Heart left ventricle (tissue), 16 donors: ENCODE results near the gene CXCL14. TPM values are rescaled to one million over a fixed set of nuclear protein-coding genes. Genes with fewer than 3 reads are reported as not detected.

Source experiments
- ATAC-seq, 4 donors: fragments of 200-7000 bp; cut with Tn5 transposase; one replicate each; pipeline ENCODE4 v1.9.1; 2020 to 2022; ENCODE audit warnings: moderate library complexity in 4 of 4, mild to moderate bottlenecking in 3 of 4, moderate number of reproducible peaks in 1 of 4
- DNase-seq, 5 donors: peaks; one replicate each; pipeline ENCODE4 v3.0.0-alpha.2; 2020
- H3K27ac ChIP-seq, 12 donors: fragments of 200-600 bp; sonication (generic) in 4 of 12; one replicate each; pipeline versions ENCODE4 v1.5.0 to v1.8.0; 2016 to 2022; ENCODE audit warnings: mild to moderate bottlenecking in 2 of 12
- H3K27me3 ChIP-seq, 9 donors: fragments of 200-600 bp; sonication (generic) in 2 of 9; one replicate each; pipeline versions ENCODE4 v1.5.1 to v1.8.0; 2016 to 2022; ENCODE audit warnings: mild to moderate bottlenecking in 3 of 9
- H3K36me3 ChIP-seq, 9 donors: fragments of 200-600 bp; sonication (generic) in 2 of 9; one replicate each; pipeline versions ENCODE4 v1.5.0 to v1.8.0; 2018 to 2022; ENCODE audit warnings: mild to moderate bottlenecking in 2 of 9
- H3K4me1 ChIP-seq, 12 donors: fragments of 200-600 bp; sonication (generic) in 4 of 12; one replicate each; pipeline versions ENCODE4 v1.5.0 to v1.8.0; 2016 to 2022; ENCODE audit warnings: mild to moderate bottlenecking in 3 of 12
- H3K4me3 ChIP-seq, 12 donors: fragments of 200-600 bp; sonication (generic) in 4 of 12; one replicate each; pipeline versions ENCODE4 v1.5.0 to v1.8.0; 2017 to 2022; ENCODE audit warnings: mild to moderate bottlenecking in 9 of 12, moderate library complexity in 4 of 12
- H3K9me3 ChIP-seq, 12 donors: fragments of 200-600 bp; sonication (generic) in 4 of 12; one replicate each; pipeline versions ENCODE4 v1.5.0 to v1.8.0; 2016 to 2022; ENCODE audit warnings: mild to moderate bottlenecking in 1 of 12
- POLR2A ChIP-seq, 2 donors: fragments of 450-650 bp; IDR thresholded peaks; one replicate each; pipeline ENCODE4 v1.6.1; 2017; ENCODE audit warnings: antibody characterized with exemption in 2 of 2, mild to moderate bottlenecking in 2 of 2, moderate library complexity in 2 of 2
- WGBS, 4 donors: extraction: QIAGEN DNeasy Blood & Tissue Kit in 2 of 4; methylation state at CpG; one replicate each; pipeline versions ENCODE4 v1.1.5 to v1.1.7; 2013 to 2018; 5-methylcytosine and 5-hydroxymethylcytosine counted together
- intact Hi-C, 10 donors: fragments of 100-400 bp; cut with DNase I; formaldehyde crosslinking; loops; one replicate each; pipeline versions ENCODE4 v1.11.1 to v1.14.2; 2022
- polyA plus RNA-seq, 2 donors: library from polyadenylated mRNA; stranded (reverse); fragments of 200-250 nt; gene quantifications; one replicate each; pipeline ENCODE4 v1.2.3, GENCODE V29; 2013
- total RNA-seq, 9 donors: library from RNA; depleted of rRNA in 2 of 9; stranded (reverse); fragments of >200 nt in 2 of 9; fragmentation: NEBNext Ultra II Directional in 3 of 9; extraction: Animal tissue kit (Norgen Biotek cat#: 25700) in 3 of 9; gene quantifications; one replicate each; pipeline versions ENCODE4 v1.1.0 to v1.2.4, GENCODE V29; 2016 to 2023
- TF ChIP-seq, protein P1 (sequence below), 12 donors: fragments of 200-600 bp; sonication (generic) in 4 of 12; IDR thresholded peaks; one replicate each; pipeline versions ENCODE4 v1.5.0 to v1.8.0; 2018 to 2022; ENCODE audit warnings: antibody characterized with exemption in 12 of 12, mild to moderate bottlenecking in 5 of 12
- donor health status: ischemic (EF 13 %, LVEDD 7.1; RV severe dilation, severe dysfunction).
- donor health status: healthy with polysubstance abuse.
- donor health status: DM: no; HTN: yes; CAD: no.
- donor health status: DM: no; HTN: no; CAD: no.
- donor health status: ischemic (EF 25% LVEDD 6.9; RV normal size, moderate dysfunction).
- donor health status: ischemic (EF 25% LVEDD 5.7; RV mildly dilated, moderate dysfunction).
- donor health status: healthy.
- donor health status: DM: yes; HTN: yes; CAD: no.
- donor health status: ischemic (EF 35%, LVEDD 5.7; RV mildly dilated, moderate dysfunction).
- donor health status: nonischemic (EF 11% LVEDD 7.7; RV severe dilation, severe dysfunction).
- donor health status: DM: yes; HTN: yes; CAD: no.
- donor health status: PGD.
- donor health status: ischemic (EF 29% LVEDD 5.4; RV normal size, mild dysfunction).
- donor health status: nonischemic (EF 23%, LVEDD 6.1; RV moderate dilation, normal function).

Gene CXCL14
- total and polyA plus RNA-seq, 11 donors = 0.22 to 31.8 (median 0.69) TPM

DNA sequence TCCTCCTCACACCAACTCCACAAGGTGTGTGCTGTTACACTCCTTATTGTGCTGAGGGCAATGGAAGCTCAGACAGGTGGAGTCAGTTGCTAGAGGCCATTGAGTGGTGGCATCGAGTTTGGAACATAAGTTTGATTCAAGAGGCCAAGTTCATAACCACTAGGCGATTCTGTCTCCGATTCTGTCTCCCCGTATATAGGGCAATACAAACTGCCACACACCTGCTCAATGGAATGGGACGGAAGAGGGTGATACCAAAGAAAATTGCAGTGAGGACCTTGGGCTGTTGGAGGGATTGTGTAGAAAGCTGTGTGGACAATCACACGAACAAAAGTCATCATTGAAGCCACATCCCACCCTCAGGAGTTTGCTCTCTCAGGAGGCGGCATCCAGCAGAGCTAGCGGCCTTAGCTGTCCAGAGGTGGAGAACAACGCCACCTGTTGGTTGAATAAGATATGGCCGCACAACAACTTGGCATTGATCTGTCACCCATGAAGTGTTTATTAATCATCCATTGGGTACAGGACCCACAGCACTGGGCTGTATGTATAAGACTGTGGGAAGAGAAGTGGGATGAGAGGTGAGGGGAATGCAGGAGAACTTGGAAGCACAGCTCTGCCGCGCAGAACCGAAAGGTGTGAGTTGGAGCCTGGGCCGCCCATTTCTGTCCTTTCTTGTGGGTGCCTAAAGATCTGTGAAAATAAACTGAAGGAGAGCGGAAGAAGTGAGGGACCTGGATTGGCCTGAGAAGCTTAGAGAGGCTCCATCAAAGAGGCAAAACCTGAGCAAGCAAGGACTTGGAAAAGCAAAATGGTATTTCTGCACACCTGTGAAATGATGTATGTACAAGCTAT, 27.0 kb downstream of the CXCL14 start:
- peaks cover 0 to 84% (median 34%) of the 10 kb centered on the region in 9 donors for H3K27me3 ChIP-seq
- no peak overlapping the region for H3K4me3 ChIP-seq
- H3K36me3 ChIP-seq = no peaks in the 10 kb centered on the region
- peak in 4 of 5 donors; percentile 38 to 68 (median 62) for DNase-seq
- intact Hi-C loops = loop anchor here (1.0 to 5.0 kb wide), 3 partner anchors 85 to 275 kb away; no protein-coding TSS in a partner anchor
- no peaks in the 10 kb centered on the region for H3K4me1 ChIP-seq
- no peak overlapping the region for H3K27ac ChIP-seq
- ATAC-seq = peak in 3 of 4 donors; percentile 78 to 90 (median 80)
- H3K9me3 ChIP-seq = no peaks in the 10 kb centered on the region
- no peak for TF ChIP-seq POLR2A (IDR thresholded peaks at IDR 0.05)
- TF ChIP-seq, protein P1, sequence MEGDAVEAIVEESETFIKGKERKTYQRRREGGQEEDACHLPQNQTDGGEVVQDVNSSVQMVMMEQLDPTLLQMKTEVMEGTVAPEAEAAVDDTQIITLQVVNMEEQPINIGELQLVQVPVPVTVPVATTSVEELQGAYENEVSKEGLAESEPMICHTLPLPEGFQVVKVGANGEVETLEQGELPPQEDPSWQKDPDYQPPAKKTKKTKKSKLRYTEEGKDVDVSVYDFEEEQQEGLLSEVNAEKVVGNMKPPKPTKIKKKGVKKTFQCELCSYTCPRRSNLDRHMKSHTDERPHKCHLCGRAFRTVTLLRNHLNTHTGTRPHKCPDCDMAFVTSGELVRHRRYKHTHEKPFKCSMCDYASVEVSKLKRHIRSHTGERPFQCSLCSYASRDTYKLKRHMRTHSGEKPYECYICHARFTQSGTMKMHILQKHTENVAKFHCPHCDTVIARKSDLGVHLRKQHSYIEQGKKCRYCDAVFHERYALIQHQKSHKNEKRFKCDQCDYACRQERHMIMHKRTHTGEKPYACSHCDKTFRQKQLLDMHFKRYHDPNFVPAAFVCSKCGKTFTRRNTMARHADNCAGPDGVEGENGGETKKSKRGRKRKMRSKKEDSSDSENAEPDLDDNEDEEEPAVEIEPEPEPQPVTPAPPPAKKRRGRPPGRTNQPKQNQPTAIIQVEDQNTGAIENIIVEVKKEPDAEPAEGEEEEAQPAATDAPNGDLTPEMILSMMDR (IDR thresholded peaks at IDR 0.05) = peak; percentile 79 to 91 (median 85)
- 35 to 41% (median 36%) methylated on average over 15 of the region's 15 CpGs for WGBS, 4 donors

DNA sequence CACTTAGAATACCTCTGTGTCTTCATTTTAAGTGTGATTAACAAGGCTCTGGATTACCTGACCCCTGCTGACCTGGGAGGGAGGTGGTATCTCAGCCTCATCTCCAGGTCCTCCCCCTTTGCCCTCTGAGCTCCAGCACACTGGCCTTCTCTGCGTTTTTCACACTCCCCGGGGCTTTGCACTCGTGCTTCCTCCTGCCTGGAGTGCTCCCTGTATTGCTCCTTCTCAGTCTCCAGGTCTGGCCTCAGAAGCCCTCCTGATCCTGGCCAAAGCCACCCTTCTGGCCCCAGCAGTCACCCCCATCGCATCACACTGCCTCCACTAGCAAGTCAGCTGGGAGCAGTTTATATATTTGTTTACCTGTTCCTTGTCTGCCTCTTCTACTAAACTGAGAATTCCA, 29.4 kb downstream of the CXCL14 start:
- no peak overlapping the region for H3K4me3 ChIP-seq
- no peak overlapping the region for H3K27ac ChIP-seq
- no peaks in the 10 kb centered on the region for H3K36me3 ChIP-seq
- ATAC-seq (no peak), DNase-seq (no peak)
- intact Hi-C loops = no loop called here
- TF ChIP-seq, protein P1 (IDR thresholded peaks at IDR 0.05) = no peak
- no peak for TF ChIP-seq POLR2A (IDR thresholded peaks at IDR 0.05)
- H3K9me3 ChIP-seq = no peaks in the 10 kb centered on the region
- 20 to 30% (median 24%) methylated on average over 4 of the region's 4 CpGs for WGBS, 4 donors
- peaks cover 19 to 87% (median 42%) of the 10 kb centered on the region in 9 donors for H3K27me3 ChIP-seq
- peaks cover 0 to 8% (median 4%) of the 10 kb centered on the region in 12 donors for H3K4me1 ChIP-seq

DNA sequence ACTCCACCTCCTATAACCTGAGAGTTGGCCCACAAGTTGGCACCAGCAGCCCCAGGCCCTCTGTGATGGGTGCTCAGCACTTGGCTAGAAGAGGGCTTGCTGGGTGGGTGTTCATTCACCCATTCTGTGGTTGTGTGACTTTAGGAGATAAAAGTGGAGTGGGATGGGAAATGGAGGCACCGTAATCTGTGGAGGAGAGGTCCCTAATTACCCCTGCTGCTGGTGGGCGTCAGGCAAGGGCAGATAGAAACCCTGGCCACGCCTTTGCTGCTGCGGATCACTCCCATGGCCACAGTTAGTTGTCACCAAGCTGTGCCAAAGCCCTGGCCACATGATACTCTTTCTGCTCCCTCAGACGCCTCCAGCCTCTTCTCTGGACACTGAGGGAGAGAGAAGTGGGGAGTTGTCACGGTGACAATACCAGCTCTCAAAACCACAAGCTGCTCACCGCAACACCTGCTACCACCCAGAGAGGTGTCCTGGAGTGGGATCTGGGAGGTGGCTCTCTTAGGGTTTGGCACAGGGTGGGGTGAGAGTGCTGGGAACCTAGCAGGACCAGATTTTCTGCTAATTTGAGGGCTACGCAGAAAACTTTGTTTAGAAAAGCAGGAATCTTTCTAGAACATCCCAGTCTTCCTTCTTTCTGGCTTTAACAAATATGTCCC, 31.1 kb downstream of the CXCL14 start:
- 48 to 63% (median 50%) methylated on average over 7 to 8 of the region's 8 CpGs for WGBS, 4 donors
- H3K4me3 ChIP-seq = no peak overlapping the region
- TF ChIP-seq POLR2A (IDR thresholded peaks at IDR 0.05) = peak in 1 of 2 donors; percentile 13
- TF ChIP-seq, protein P1 (IDR thresholded peaks at IDR 0.05) = no peak
- ATAC-seq (no peak), DNase-seq (no peak)
- no peak overlapping the region for H3K27ac ChIP-seq
- no peaks in the 10 kb centered on the region for H3K36me3 ChIP-seq
- no peaks in the 10 kb centered on the region for H3K9me3 ChIP-seq
- H3K4me1 ChIP-seq = peaks cover 0 to 23% (median 17%) of the 10 kb centered on the region in 12 donors
- intact Hi-C loops = no loop called here
- peaks cover 27 to 93% (median 54%) of the 10 kb centered on the region in 9 donors for H3K27me3 ChIP-seq

DNA sequence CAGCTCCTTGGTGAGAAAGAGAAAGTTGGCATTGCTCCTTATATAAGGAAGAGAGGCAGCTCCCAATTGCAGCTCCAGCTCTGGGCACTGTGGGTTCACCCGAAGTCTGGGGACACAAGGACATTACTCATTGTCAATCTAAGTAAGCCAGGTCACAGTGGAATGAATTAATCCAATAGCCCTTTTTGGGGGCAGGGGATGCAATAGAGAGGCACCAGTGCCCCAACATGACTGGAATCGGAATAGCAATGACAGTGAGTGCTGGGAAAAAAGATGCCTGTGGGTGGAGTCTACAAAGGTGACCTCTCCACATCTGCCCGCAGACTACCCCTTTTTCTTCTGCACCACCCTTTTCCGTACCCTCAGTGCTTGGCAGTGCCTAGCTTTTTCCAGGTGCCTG, 31.9 kb downstream of the CXCL14 start:
- WGBS, 4 donors = 45 to 48% (median 46%) methylated on average over 4 of the region's 4 CpGs
- no peaks in the 10 kb centered on the region for H3K9me3 ChIP-seq
- no peaks in the 10 kb centered on the region for H3K36me3 ChIP-seq
- intact Hi-C loops = no loop called here
- no peak for TF ChIP-seq POLR2A (IDR thresholded peaks at IDR 0.05)
- TF ChIP-seq, protein P1 (IDR thresholded peaks at IDR 0.05) = no peak
- no peak overlapping the region for H3K4me3 ChIP-seq
- H3K4me1 ChIP-seq = peaks cover 0 to 23% (median 17%) of the 10 kb centered on the region in 12 donors
- DNase-seq (no peak), ATAC-seq (no peak)
- H3K27ac ChIP-seq = no peak overlapping the region
- peaks cover 27 to 92% (median 57%) of the 10 kb centered on the region in 9 donors for H3K27me3 ChIP-seq
